HG02623 (cell line): Measurements from ENCODE around the gene FBXL15.
A peak's percentile ranks its signal among the peaks of the same experiment; 100 is the strongest.

ENCODE experiments used
- ATAC-seq: cut with Tn5 transposase; IDR thresholded peaks from one replicate; pipeline ENCODE4 v1.9.1; 2021; ENCODE audit warnings: moderate library complexity; ENCODE audit not compliant: unreplicated experiment

The FBXL15 gene

DNA sequence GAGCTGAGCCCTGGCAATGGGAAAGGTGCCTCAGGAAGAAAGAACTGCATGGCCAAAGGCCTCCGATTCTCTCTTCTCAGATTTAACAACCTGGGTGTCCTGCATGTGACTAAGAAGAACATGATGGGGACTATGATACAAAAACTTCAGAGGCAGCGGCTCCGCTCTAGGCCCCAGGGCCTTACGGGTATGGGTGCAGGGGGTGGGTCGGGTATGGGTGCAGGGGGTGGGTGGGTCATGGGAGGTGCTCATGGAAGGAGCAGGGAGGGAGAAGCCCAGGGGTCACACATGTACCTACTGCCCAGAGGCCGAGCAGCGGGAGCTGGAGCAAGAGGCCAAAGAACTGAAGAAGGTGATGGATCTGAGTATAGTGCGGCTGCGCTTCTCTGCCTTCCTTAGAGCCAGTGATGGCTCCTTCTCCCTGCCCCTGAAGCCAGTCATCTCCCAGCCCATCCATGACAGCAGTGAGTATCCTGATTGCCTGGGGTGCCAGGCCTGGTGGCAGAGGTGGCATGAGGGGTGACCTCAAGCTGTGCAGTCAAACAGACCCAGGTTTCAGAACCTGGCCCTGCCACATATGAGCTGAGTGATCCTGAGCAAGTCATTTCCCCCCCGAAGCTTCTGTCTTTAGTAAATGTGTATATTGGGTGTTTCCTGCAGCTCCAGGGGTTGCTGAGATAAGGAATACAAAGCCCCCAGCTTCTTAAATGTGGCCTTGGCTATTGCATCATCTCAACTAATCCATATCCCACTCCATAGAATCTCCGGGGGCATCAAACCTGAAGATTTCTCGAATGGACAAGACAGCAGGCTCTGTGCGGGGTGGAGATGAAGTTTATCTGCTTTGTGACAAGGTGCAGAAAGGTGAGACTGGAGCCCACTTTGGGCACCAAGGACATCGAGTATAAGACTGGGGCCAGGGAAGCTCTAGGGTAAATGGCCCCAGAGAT, 23.1 kb upstream of the FBXL15 start:
- ATAC-seq, result no peak

GRCh38 chr10:102398172-102399020, 22.2 kb upstream of the FBXL15 start:
- no peak for ATAC-seq

DNA sequence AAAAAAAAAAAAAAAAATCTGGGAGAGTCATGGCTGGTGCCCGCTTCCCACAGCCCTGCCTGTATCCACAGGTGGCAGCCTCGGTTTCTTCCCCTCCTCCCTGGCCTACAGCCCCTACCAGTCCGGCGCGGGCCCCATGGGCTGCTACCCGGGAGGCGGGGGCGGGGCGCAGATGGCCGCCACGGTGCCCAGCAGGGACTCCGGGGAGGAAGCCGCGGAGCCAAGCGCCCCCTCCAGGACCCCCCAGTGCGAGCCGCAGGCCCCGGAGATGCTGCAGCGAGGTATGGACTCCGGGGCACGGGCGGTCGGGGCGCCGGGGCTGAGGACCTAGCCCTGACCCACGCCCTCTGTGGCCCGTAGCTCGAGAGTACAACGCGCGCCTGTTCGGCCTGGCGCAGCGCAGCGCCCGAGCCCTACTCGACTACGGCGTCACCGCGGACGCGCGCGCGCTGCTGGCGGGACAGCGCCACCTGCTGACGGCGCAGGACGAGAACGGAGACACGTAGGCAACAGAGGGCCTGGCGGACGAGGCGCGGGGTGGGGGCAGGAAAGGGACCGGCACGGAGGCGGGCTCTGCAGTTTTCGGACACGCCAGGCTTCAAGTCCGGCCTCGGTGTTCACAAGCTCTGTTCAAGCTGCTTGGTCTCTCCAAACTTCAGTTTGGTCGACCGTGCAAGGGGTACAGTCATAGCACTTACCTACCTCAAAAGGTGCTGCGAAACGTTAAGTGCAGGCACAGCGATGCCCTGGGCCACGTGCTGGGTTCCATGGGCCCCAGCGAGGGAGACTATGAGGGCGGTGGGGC, 21.2 kb upstream of the FBXL15 start:
- peak; percentile 35 for ATAC-seq

- no peak for ATAC-seq
These were observed 20.6 kb upstream of the FBXL15 start for GRCh38 chr10:102400076-102400475.

DNA sequence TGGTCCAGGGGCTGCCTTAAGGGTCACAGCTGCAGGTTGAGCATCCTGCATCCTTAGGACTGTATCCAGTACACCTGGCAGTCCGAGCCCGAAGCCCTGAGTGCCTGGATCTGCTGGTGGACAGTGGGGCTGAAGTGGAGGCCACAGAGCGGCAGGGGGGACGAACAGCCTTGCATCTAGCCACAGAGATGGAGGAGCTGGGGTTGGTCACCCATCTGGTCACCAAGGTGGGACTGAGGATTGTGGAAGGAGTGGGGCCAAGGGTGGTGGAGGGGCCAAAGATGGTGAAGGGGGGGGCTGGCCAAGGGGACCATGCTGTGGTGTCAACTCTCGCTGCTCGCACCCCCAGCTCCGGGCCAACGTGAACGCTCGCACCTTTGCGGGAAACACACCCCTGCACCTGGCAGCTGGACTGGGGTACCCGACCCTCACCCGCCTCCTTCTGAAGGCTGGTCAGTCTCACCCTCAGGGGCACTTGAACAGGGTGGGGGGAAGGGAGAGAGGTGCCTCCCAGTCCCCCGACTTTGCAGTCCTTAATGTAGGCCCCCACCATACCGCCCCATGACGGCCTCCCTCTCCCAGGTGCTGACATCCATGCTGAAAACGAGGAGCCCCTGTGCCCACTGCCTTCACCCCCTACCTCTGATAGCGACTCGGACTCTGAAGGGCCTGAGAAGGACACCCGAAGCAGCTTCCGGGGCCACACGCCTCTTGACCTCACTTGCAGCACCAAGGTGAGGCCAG, 19.9 kb upstream of the FBXL15 start:
- no peak for ATAC-seq

DNA sequence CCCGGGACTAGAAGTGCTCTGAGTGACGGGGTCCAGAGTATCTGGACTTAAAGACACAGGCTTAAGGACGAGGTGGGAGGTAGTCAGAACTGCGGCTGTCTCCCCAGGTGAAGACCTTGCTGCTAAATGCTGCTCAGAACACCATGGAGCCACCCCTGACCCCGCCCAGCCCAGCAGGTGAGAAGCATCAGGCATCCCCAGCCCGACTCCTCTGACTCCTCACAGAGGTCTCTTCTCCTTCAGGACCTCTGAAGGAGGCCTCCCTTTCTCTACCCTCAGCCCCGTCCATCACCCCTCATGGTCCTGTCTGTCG, 19.3 kb upstream of the FBXL15 start:
- ATAC-seq, result no peak

DNA sequence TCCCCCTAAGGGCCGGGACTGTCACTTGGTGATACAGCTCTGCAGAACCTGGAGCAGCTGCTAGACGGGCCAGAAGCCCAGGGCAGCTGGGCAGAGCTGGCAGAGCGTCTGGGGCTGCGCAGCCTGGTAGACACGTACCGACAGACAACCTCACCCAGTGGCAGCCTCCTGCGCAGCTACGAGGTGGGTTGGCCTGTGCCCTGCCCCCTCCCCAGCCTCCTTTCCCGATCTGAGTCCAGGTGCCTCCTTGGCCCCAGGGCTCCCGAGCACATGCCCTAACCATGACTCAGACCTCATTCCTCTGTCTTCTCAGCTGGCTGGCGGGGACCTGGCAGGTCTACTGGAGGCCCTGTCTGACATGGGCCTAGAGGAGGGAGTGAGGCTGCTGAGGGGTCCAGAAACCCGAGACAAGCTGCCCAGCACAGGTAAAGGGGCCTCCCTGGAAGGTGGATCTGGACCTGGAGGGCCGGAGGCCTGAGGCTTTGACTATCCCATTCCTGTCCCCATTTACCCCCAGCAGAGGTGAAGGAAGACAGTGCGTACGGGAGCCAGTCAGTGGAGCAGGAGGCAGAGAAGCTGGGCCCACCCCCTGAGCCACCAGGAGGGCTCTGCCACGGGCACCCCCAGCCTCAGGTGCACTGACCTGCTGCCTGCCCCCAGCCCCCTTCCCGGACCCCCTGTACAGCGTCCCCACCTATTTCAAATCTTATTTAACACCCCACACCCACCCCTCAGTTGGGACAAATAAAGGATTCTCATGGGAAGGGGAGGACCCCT, 18.7 kb upstream of the FBXL15 start:
- ATAC-seq, result no peak

GRCh38 chr10:102402512-102402896, 18.1 kb upstream of the FBXL15 start:
- ATAC-seq, result no peak

DNA sequence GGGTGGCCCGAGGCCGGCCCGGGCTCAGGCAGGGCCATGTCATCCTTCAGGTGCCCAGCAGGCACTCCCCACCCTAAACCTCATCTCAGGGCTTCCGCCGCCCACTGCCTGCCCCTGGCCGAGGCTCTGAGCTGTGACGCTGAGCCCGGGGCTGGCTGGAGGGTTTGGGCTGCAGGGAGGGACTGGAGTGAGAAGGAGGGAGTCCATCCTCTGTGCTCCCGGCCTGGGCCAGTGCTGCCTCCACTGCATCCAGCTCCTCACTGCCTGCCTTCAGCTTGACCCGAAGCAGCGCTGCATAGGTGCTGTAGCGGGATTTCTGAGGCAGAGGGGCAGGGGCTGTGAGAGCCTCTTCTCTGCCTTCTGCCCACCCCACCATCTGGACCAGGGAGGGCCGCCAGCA, 17.5 kb upstream of the FBXL15 start:
- ATAC-seq, result no peak

- ATAC-seq, result no peak
These were observed 16.1 kb upstream of the FBXL15 start for GRCh38 chr10:102404361-102405107.

GRCh38 chr10:102405108-102405571, 15.5 kb upstream of the FBXL15 start:
- no peak for ATAC-seq

- no peak for ATAC-seq
These were observed 15.0 kb upstream of the FBXL15 start for GRCh38 chr10:102405632-102406031.

DNA sequence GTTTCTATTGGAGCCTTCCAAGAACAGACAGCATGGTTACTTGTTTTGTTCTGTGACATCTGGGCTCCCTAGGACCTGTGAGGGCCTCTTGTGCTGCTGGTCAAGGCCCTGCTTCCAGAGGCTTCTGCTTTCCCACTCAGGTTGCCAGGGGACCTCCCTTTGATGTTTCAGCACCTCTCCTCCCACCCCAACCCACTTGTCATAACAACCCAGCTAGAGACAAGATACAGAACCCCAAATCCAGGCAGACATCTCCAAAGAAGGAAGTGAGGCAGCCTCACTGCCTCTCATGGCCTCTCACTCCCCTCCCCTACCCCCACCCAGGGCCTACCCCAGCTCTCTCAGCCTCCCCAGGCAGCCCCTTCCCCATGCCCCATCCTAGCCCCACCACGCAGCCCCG, 13.8 kb upstream of the FBXL15 start:
- ATAC-seq, result no peak

- ATAC-seq, result no peak
These were observed 13.1 kb upstream of the FBXL15 start for GRCh38 chr10:102407425-102408130.

- no peak for ATAC-seq
These were observed 12.4 kb upstream of the FBXL15 start for GRCh38 chr10:102408131-102408727.

DNA sequence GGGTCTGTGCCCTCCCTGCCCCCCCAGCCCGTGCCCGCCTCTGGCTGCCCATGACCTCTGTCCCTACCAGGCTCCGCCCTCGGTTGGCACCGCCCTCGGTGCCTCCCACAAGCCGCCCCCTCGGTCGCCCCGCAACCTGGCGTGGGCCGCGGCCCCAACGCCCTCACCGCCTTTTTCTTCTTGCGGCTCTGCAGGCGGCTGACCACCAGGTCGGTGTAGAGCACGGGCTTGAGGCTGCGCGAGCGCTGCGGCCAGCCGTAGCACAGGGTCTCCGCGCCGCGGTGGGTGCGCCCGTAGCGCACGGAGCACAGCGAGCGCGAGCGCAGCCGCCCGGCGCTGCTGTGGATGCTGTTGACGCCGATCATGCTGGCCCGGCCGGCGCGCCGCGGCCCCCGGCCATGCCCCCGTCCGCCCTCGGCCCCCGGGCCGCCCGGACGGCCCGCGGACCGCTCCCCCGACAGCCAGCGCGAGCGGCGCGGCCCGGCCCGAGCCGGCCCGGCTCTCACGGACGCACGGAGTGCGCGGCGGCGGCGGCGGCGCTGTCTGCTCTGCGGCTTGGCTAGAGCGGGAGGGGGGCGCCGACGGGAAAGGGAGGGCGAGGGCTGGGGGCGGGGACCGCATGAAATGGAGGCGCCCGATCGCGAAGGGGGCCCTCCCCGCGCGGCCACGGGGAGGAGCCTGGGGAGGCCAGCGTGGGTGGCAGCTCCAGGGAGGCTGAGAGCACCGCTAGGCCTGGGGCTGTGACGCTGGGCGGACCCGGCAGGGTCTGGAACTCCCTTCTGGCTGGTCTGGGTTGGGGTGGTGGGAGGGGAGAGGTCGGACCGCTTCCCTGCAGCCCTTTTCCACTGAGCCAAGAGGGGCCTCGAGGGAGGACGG, 11.7 kb upstream of the FBXL15 start:
- no peak for ATAC-seq
